GM19193 (cell line): ENCODE measurements around the gene ERAS.

ENCODE experiments used
- POLR2A ChIP-seq: IDR thresholded peaks from 4 replicates; pipeline ENCODE4 v1.6.1; 2011; ENCODE audit not compliant: insufficient read depth, insufficient read length; ENCODE audit errors: extremely low read depth

ERAS gene

GRCh38 chrX:48791063-48791820 lies 35.1 kb upstream of the ERAS start:
- TF ChIP-seq POLR2A, result no peak

GRCh38 chrX:48792219-48792618 lies 34.1 kb upstream of the ERAS start:
- no peak for TF ChIP-seq POLR2A

GRCh38 chrX:48793935-48794334 lies 32.4 kb upstream of the ERAS start:
- TF ChIP-seq POLR2A, result no peak

- TF ChIP-seq POLR2A, result no peak
These were observed 31.9 kb upstream of the ERAS start for GRCh38 chrX:48794340-48794910.

- no peak for TF ChIP-seq POLR2A
These were observed 31.3 kb upstream of the ERAS start for GRCh38 chrX:48794911-48795515.

- no peak for TF ChIP-seq POLR2A
These were observed 28.0 kb upstream of the ERAS start for GRCh38 chrX:48798318-48798717.

- TF ChIP-seq POLR2A, result no peak
These were observed 25.6 kb upstream of the ERAS start for GRCh38 chrX:48800574-48801279.

- peak; percentile 48 for TF ChIP-seq POLR2A
These were observed 24.8 kb upstream of the ERAS start, which contains the start of gene HDAC6 for GRCh38 chrX:48801280-48802088. TSS of gene HDAC6 (plus strand) at chrX:48802067. CDS start at chrX:48802693, 626 bp downstream.

GRCh38 chrX:48802089-48802904 lies 24.0 kb upstream of the ERAS start:
- TF ChIP-seq POLR2A, result peak; percentile 68

GRCh38 chrX:48802905-48803200 lies 23.5 kb upstream of the ERAS start:
- no peak for TF ChIP-seq POLR2A

GRCh38 chrX:48806081-48806480 lies 20.2 kb upstream of the ERAS start:
- no peak for TF ChIP-seq POLR2A

GRCh38 chrX:48813644-48814043 lies 12.7 kb upstream of the ERAS start:
- TF ChIP-seq POLR2A, result no peak

- TF ChIP-seq POLR2A, result no peak
These were observed 11.6 kb upstream of the ERAS start for GRCh38 chrX:48814722-48815121.

GRCh38 chrX:48815266-48815665 lies 11.0 kb upstream of the ERAS start:
- TF ChIP-seq POLR2A, result no peak
